HG02943 (cell line): ENCODE data around the gene ELAVL1.

Source experiments
- ATAC-seq: cut with Tn5 transposase; IDR thresholded peaks from one replicate; pipeline ENCODE4 v1.9.1; 2021; ENCODE audit warnings: mild to moderate bottlenecking, low read depth, moderate library complexity; ENCODE audit not compliant: unreplicated experiment

Gene ELAVL1

DNA sequence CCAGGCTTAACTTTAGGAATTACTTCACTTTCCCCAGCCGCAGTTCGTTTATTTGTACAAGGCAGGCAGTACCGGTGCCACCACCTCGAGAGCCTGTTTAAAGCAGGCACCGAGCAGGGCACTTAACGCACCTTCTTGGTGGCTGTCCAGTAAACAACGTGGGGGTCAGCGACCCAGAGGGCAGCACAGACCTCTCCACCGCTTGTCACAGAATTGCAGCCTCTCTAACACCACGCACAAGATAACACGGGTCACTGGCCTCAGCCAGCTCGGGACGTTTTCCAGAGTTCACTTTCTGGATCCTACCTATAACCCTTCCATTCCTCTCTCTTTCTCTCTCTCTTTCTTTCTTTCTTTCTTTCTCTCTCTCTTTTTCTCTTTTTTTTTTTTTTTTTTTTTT lies 16.8 kb upstream of the ELAVL1 start:
- no peak for ATAC-seq

DNA sequence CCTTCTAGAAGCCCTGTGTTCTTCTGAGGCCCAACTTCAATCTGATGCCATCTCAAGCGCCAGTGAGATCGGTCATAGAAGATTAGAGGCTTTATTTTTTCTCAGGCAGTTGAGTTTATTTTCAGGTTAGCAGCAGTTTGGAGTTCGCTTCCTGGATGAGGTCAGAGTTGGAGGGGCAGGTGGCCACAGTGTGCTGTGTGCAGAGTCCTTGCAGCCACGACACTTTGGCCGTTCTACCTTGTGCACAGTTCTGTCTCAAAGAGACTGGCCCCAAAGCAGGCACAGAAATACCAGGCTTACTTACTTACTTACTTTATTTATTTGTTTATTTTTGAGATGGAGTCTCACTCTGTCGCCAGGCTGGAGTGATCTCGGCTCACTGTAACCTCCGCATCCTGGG lies 15.9 kb upstream of the ELAVL1 start:
- ATAC-seq, result no peak

DNA sequence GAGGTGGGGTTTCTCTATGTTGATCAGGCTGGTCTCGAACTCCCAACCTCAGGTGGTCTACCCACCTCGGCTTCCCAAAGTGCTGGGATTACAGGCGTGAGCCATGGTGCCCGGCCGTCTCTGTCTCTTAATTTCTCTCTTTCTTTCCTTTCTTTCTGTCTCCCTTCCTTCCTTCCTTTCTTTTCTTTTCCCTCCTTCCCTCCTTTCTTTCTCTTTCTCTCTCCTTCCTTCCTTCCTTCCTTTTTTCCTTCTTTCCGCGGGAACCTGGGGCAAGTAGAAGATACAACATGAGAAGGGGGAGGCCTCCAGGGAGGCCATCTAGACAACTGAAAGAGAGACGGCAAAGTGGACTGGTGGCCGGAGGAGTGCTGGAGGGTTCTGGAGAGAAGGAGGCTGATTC lies 15.2 kb upstream of the ELAVL1 start:
- ATAC-seq, result no peak

DNA sequence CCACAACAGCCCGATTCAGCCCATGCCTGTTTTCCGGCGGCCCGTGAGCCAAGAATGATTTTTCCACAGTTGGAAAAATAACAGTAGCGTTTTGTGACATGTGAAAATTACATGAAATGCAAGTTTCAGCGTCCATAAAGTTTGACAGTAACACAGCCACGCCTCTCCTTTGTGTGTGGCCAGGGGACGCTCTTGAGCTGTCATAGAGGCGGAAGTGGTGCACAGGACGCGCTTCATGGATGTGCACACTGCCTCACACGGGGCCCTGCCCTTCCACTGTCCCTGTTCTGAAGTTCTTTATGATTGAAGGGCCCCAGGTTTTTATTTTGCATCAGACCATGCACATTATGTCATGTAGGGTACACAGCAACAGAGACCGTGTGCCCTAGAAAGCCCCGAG lies 12.4 kb upstream of the ELAVL1 start:
- ATAC-seq, result no peak

DNA sequence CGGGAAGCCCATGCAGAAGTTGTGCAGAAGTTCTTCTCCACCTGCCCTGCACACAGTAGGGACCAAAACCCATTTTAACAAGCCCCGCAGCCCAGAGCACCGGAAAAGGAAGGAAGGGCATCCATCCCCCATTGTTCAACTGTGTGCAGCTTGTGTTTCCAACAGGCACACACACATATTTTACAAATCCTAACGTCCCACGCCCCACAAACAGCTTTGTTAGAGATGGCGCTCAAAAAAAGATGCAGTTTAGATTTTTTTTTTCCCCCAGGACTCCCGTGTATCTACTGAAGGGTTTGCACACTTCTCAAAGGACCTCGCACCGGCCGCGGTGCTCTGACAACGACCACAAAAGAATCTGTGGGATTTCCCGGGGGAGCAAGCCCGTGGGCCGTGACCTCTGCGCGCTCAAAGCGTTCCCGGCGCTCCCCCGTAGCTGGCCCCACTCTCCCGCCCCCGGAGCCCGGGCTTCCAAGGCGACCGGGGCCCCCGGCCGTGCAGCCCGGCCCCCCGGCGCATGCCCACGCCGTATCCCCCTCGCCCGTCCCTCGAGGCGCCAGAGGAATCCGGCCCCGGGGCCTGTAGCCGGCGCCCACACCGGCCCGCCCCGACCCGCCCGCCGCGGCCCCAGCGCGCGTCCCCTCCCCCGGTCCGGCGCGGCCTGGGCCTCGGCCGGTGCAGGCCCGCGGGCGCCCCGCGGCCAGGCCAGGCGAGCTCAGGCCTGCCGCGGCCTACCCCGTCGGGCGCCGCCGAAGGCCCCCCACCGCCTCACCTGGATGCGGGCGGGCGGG lies 523 bp downstream of the ELAVL1 start:
- peak; percentile 14 for ATAC-seq

DNA sequence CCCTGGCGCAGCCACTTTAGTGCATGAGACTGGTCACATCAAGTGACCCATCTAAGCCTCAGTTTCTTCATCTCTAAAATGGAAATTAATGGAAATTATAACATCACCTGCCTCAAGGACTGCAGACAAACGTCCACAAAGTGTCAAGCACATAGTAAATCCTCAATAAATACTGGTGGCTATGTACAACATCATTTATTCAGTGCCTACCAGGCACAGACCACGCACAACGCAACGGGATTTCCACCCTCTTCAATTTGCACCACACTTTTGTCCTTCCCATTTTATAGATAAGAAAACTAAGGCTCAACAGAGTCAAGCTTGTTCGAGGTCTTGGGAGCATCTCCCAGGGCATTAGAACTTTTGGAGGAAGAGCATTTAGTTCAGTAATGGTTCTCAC lies 1.4 kb downstream of the ELAVL1 start:
- ATAC-seq, result no peak

DNA sequence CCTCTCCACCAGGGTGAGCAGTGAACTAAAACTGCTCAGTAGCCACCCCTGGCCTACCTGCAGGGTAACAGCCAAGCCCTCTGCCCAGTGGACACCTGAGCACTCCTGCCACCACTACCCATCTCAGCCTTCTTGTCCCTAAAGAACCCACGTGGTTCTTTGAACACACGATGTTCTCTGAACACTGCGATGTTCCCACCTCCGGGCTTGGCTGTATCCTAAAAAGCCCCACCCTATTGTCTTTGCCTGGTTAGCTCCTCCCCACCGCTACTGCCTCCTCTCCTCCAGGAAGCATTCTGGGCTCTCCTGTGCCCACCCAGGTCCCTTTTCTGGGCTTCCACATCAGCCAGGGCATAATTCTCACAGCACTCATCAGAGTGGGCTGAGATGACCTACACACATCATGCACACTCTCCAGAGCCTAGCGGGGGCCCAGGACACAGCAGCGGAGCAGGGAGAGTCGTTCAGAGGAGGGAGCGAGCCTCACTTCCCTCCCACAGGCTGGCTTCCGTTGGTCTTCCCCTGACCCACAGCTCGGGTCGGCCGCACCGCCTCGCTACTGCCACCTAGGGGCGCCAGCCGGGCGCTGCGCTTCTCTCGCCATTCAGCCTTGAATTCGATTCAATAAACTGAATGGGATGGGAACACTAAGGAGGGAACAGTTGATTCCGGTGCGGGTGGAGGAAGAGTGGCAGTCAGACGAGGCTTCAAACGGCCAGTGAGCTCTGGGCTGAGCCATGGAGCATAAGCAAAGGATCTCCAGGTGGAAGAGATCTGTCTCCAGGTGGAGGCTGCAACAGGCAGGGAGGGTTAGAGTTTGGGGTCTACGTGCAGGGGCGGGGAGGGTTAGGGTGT lies 3.2 kb downstream of the ELAVL1 start:
- ATAC-seq, result no peak

DNA sequence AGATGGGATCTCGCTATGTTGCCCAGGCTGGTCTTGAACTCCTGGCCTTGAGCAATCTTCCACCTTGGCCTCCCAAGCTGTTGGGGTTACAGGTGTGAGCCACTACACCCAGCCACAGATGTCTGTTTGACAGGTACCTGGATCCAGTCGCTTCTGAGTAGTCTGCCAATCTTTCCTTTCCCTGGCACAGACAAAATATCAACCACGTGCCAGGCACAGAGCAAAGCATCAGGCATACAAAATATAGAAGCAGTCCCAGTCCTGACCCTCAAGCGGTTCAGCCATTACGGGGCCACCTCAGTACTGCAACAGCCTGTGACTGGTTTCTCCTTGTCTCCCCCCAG lies 3.8 kb downstream of the ELAVL1 start:
- ATAC-seq, result no peak

DNA sequence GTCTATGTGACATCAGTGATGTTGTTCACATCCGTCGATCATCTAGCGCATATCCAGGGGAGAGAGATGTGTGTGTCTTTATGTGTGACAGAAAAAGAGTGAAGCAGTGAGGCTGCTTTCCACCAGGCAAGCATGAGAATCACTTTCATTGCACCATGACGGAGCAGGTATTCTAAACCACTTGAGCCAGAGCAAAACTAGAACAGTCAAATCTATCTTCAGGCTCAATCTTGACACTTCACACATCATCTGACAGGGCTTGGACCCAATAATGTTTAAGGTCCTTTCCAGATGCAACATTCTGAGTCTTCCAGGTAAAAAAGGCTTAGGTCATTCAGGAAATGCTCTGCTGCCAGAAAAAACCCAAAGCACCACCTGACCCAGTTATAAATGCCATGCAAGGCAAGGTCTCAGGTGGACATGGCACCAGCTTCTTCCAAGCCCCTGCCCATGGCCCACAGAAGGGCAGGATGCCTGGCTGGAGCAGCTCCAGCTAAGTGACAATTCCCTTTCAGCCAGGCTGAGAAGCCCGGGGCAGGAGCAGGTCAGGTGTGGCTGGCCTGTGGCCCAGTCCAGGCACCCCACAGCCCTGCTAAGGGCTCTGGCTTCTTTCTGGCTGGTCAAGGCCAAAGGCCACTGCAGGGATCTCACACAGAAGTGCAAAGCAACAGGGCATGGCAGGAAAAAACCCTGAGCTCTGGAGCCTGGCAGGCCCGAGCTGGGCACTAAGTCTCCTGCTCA lies 5.0 kb downstream of the ELAVL1 start:
- no peak for ATAC-seq

DNA sequence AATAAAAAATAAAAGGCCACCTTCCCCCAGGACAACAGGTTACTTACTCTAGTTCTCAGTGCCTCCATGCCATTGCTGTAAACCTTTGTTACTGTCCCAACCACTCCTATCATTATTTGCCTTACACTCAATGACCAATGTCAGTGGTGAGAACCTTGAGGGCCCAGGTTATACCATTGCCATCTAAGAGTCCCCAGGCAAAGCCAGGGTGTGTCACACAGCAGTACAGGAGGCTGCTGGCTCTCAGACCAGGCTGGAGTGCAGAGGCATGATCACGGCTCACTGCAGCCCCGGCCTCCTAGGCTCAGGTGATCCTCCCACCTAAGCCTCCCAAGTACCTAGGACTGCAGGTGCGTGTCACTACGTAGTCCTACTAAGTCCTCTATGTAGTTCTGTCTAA lies 6.1 kb downstream of the ELAVL1 start:
- no peak for ATAC-seq

DNA sequence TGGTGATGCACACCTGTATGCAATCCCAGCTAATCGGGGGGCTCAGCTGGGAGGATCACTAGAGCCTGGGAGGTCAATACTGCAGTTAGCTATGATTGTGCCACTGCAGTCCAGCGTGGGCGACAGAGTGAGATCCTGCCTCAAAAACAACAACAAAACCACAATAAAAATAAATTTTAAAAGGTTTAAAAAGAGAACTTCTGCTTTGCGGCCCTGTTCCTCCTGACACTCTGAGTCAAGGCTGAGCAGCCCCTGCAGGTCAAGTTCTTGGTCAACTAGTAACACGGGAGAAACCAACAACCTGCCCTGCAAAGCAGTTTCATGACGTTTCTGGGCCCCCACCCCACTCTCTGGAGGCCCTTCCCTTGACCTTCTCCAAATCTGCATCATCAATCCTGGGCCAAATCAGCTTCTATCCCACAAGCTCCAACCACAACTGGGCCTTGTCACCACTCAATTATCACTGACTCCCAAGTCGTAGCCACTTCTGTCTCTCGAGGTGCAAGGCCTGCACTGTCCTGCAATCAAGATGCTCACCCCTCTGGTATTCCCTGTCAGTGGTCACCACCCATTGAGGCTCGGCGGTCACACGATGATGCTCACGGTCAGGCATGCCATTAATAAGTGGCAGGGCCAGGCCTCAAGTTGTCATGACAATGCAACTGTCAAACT lies 7.5 kb downstream of the ELAVL1 start:
- ATAC-seq, result no peak

DNA sequence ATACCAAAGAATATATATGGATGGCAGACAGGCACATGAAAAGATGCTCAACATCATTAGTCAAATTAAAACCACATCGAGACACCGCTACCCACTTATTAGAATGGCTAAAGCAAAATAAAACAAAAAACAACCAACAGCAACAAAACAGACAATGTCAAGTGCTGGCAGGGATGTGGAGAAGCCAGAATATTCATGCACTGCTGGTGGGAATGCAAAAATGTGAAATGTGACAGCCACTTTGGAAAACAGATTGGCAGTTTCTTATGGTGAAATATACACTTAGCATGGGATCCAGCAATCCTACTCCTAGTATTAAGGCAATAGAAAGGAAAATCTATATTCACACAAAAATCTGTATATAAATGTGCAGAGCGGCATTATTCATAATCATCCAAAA lies 8.6 kb downstream of the ELAVL1 start:
- no peak for ATAC-seq

DNA sequence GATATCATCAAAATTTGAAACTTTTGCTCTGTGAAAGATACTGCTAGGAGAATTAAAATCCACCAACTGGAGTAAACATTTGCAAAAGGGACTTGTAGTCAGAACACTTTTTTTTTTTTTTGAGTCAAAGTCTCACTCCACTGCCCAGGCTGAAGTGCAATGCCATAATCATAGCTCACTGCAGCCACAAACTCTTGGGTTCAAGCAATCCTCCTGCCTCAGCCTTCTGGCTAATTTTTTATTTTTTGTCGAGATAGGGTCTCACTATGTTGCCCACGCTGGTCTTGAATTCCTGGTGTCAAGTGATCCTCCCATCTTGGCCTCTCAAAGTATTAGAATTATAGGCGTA lies 9.7 kb downstream of the ELAVL1 start:
- ATAC-seq, result no peak

DNA sequence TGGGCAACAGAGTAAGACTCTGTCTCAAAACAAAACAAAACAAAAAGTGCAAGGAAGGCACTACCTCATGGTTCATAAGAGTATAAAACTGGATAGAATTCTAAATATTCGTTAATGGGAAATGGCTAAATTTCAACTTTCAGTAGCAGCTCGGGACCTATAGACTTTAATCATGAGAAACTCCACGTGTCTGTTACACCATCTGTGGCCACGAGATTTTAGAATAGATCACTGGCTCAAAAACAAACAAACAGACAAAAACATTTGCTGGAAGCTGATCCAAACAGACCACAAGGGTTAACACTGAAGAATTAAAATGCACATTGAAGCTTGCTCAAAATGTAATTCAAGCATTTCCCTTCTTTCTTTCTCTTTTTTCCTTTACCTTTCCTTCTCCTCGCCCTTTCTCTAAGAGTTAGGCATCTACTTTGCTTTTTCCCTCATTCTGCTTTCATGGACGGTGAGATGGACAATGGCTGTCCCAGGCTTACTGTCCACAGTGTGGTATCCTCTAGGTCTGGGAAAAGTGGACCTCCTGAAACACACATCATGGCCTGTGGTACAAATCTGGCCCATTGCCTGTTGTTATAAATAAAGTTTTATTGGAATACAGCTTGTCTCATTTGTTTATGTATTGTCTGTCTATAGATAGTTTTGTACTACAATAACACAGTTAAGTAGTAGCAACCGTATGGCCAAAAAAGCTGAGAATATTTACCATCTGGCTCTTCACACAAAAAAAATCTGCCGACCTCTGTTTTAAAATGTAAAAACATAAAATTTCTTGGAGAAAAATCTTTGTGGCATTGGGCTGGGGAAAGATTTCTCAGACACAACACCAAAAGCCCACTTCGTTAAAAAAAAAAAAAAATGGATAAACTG lies 10.3 kb downstream of the ELAVL1 start:
- ATAC-seq, result no peak

DNA sequence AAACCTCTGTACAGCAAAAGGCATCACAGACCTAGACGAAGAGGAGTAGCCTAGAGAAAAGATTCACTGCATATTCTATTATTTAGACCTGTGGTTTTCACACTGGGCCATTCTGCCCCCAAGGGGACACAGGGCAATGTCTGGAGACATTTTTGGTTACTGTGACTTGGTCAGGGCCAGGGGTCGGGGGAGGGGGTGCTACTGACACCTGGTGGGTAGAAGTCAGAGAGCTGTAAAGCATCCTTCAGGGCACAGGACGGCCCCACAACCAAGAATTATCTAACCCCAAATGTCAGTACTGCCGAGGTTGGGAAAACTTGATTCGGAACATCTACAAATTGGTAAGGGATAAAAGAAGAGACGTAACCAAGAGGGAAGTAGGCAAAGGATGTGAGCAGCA lies 11.3 kb downstream of the ELAVL1 start:
- ATAC-seq, result no peak

DNA sequence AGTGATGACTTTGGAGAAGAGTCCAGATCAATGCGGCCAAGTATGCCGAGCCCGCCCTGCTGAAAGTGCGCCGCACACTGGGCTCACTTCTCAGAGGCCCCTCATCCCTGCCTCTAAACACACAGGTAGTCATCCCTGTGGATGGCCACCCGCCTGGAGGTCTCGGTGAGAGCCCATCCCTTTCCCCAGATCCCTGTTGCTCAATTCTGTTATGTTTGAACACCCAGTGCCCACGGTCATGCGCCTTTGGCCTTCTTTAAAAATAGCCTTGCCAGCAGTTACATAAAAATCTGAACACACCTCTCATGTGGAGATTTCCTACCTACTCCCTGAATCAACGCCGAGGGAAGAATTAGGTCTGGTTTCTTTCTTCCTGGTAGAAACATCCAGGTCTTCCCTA lies 11.9 kb downstream of the ELAVL1 start:
- ATAC-seq, result no peak

DNA sequence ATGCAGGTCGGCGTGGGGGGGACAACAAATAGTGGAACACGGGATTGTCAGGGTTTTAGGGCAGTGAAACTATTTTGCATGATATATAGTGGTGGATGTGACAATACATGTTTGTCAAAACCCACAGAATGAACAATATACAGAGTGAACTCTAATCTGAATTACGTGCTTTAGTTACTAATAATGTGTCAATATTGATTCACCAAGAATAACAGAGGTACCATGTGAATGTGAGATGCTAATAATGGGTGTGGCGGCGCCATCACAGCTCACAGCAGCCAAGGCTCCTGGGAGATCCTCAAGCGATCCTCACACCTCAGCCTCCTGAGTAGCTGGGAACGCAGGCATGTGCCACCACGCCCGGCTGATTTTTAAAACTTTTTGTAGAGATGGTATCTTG lies 12.9 kb downstream of the ELAVL1 start:
- ATAC-seq, result no peak

DNA sequence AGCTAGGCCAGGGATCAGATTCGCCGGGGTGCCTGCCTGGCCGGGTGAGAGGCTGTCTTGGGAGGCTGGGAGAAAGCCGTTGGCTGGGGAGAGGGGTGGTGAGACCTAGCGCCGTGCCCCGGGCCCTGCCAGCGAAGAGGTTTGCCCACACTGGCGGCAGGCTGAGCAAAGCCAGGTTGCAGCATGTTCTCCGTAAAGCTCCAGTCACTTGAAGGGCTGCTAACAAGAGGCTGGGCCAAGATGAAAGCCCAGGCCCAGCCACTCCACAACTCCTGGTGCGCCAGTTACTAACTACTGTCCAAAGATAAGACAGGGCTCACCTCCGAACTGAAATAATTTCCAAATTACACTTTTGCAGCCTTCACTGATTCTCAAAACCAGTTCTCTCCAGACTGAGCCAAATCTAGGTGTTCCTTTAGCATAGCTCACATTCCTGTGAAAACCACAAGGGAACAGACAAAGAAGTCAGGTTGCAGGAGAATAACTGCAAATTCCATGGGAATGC lies 16.3 kb downstream of the ELAVL1 start:
- ATAC-seq, result no peak

DNA sequence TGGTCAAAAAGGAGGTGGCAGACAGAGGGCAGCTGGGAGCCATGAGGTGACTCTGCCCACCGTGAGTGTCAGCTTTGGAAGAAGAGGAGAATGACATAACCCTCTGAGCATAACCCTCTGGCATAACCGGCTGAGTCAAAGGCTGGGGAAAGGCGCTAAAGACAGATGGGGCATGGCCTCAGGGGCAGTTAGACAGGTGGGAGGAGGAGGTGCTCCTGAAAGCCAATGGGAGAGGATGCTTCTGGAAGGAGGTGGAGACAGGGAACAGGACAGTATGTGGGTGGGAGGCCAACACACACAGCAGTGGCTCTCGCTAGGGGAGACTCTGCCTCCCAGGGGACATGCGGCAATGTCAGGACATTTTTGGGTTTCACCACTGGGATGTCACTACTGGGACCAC lies 17.1 kb downstream of the ELAVL1 start:
- ATAC-seq, result no peak
